GM18505 (cell line): ENCODE data around the gene LDLRAD3.
"Not testable (repeated sequence)": the region's sequence is repeated elsewhere in the genome, so short reads cannot be mapped to it uniquely, and the experiment has no call there.

Source experiments
- ATAC-seq: cut with Tn5 transposase; IDR thresholded peaks from one replicate; pipeline ENCODE4 v1.9.1; 2021; ENCODE audit not compliant: unreplicated experiment
- POLR2A ChIP-seq: IDR thresholded peaks from 4 replicates; pipeline ENCODE4 v1.6.1; 2011; ENCODE audit warnings: borderline replicate concordance; ENCODE audit not compliant: insufficient read depth, insufficient read length; ENCODE audit errors: extremely low read depth

The LDLRAD3 gene

DNA sequence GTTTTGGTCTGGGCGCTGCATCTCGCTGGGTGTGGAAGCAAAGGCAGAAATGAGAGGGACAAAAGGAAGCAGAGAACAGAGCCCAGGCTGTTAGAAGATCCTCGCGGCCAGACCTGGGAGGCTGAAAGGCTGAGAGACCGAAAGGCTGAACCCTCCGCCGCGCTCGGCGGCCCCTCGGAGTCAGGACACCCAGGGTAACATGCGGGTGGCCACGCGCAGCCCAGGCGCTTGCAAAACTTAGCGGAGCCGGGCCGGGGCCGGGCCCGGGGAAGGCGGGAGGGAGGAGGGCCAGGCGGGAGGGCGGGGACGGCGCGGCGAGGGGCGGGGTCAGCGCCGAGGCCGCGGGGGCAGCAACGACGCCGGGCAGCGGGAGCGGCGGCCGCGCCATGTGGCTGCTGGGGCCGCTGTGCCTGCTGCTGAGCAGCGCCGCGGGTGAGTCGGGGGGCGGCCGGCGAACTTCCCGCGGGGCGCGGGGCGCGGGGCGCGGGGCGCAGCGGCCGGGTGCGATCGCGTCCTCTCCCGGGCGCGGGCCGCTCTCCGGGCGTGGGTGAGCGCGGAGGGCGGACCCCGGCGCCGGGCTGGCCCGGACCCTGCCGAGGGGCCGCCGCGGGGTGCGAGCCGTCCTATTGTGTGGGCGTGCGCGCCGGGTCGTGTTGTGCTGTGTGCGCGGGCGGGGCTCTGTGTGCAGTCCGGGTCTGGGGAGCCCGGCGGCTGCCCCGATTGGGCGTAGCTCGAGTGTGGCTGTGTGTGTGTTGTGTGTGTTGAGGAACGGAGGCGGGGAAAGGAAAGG is at the start of gene LDLRAD3:
Gene LDLRAD3 (plus strand): TSS at position 350 of the 790 bp plus-strand sequence. CDS start 37 bp downstream, at position 387.
- TF ChIP-seq POLR2A = no peak
- ATAC-seq = peak; percentile 78

DNA sequence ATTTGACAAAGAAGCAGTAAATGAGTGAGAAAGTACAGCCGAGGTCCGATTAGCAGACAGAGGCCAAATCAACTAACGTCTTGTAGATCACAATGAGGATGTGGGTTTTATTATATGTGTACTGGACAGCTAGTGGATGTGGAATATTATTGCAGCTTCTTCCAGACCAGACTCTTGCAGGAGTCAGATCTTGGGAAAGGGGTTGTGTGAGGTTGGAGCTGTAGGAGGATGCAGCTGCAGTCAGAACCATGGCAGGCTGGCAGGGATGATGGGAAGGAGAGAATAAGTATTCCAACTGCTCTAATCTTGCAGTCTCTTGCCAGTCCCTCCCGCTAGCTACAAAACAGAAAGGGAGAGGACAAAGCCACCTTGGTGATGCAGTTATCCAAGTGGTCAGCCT is 46.8 kb upstream of the LDLRAD3 start:
- no peak for ATAC-seq
- no peak for TF ChIP-seq POLR2A

DNA sequence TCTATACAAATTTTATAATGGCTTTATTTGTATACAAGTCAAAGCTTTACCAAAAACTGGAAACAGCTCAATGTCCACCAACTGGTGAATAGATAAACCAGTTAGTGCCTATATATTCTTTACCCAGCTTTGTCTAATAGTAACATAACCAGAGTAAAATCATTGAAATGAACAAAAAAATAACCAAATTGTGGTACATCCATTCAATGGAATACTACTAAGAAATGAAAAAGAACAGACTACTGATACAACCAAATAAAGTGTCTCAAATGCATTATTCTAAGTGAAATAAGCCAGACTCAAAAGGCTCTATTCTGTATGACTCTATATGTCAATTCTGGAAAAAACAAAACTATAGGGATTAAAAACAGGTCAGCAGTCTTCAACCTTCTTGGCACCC is 40.9 kb upstream of the LDLRAD3 start:
- no peak for TF ChIP-seq POLR2A
- no peak for ATAC-seq

DNA sequence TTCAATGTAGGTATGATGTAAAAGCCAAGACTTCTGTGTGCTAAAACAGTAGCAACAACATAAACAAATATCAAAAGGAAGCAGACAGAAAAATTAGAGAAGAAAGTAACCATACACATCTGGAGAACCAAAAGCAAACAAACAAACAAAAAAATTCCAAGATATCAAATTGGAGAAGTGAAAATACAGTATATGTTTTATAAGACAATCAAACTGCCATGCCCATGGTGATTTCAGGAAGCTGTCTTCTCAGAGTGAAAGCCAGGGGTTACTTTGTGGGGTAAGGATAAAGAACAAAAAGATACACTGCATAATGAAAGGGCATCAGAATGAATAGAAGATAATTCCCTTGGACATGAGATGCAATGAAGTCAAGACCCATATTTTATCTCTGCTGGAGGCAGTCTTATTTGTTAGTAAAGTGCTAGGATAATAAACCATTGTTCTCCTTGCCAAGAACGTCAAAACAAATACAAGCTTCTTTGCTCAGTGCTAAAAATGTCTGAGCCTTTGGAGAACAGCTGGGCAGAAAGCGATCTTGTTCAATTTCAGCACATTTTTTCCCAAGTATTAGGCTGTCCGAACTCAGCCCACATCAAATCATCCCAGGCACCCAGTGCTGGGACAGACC is 38.1 kb upstream of the LDLRAD3 start:
- no peak for TF ChIP-seq POLR2A
- no peak for ATAC-seq

DNA sequence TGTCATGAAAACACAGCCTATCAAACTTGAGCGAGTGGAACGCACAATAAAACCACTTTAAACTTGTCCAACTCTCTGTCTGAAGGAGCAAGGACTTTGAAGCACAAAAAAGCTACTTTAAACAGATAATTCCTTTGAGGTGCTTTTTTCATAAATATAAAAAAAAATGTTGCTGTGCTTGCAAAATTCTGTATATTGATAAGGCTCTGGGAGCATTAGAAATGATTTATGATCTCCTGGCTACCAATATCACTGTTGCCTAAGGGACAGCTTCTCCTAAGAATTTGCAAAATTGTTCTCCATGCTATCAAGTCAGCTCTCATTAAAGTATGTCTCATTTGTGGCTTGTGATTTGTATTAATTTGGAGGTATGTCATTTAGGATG is 37.6 kb upstream of the LDLRAD3 start:
- ATAC-seq = no peak
- TF ChIP-seq POLR2A = no peak

GRCh38 chr11:35906681-35907080 is 37.2 kb upstream of the LDLRAD3 start:
- TF ChIP-seq POLR2A = no peak
- no peak for ATAC-seq

- TF ChIP-seq POLR2A = no peak
- ATAC-seq = peak; percentile 83
Measured at GRCh38 chr11:35907648-35908431, 36.0 kb upstream of the LDLRAD3 start.

DNA sequence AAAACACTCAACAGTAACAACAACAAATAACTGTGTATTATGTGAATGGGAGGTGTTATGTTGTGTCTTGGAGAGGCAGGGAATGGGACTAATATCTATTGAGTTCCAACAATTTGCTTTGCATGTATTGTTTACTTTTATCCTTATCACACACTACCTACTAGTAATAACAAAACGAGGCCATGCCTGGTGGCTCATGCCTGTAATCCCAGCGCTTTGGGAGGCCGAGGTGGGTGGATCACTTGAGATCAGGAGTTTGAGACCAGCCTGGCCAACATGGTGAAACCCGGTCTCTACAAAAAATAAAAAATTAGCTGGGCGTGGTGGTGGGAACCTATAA is 35.5 kb upstream of the LDLRAD3 start:
- not testable (repeated sequence) for ATAC-seq

GRCh38 chr11:35909511-35910265 is 34.2 kb upstream of the LDLRAD3 start:
- no peak for TF ChIP-seq POLR2A
- ATAC-seq = no peak

- ATAC-seq = no peak
- no peak for TF ChIP-seq POLR2A
Measured at GRCh38 chr11:35911013-35911412, 32.8 kb upstream of the LDLRAD3 start.

GRCh38 chr11:35911616-35912165 is 32.2 kb upstream of the LDLRAD3 start:
- no peak for ATAC-seq
- TF ChIP-seq POLR2A = no peak

GRCh38 chr11:35912436-35912835 is 31.4 kb upstream of the LDLRAD3 start:
- not testable (repeated sequence) for ATAC-seq
